Mesenchymal stem cell (in vitro differentiated cells and primary cell): Measurements from ENCODE around the gene PRRC2C.

Source experiments
- DNase-seq: peaks from one replicate; pipeline ENCODE4 v3.0.0-alpha.2; 2013
- H2AFZ ChIP-seq: one replicate; pipeline ENCODE4 v1.6.1; 2013; ENCODE audit warnings: low read depth, mild to moderate bottlenecking, control low read depth, inconsistent platforms, low read length, moderate library complexity
- H2AK5ac ChIP-seq: 2 replicates; pipeline ENCODE4 v1.6.1; 2013; ENCODE audit warnings: low read length, moderate library complexity, mild to moderate bottlenecking, inconsistent platforms; ENCODE audit not compliant: severe bottlenecking
- H2BK120ac ChIP-seq: one replicate; pipeline ENCODE4 v1.6.1; 2013; ENCODE audit warnings: low read depth, mild to moderate bottlenecking, inconsistent platforms, low read length, moderate library complexity
- H2BK12ac ChIP-seq, 2 experiments: one replicate each; pipeline ENCODE4 v1.6.1; 2013; ENCODE audit warnings: inconsistent platforms in 2 of 2, low read length in 2 of 2, mild to moderate bottlenecking in 2 of 2, moderate library complexity in 2 of 2, control low read depth in 1 of 2
- H2BK15ac ChIP-seq: one replicate; pipeline ENCODE4 v1.6.1; 2013; ENCODE audit warnings: mild to moderate bottlenecking, low read depth, inconsistent platforms; ENCODE audit not compliant: poor library complexity, severe bottlenecking
- H2BK5ac ChIP-seq: 2 replicates; pipeline ENCODE4 v1.6.1; 2013; ENCODE audit warnings: low read depth, mild to moderate bottlenecking, low read length, control low read depth, inconsistent platforms; ENCODE audit not compliant: poor library complexity, severe bottlenecking
- H3K14ac ChIP-seq, 2 experiments: one replicate each; pipeline ENCODE4 v1.6.1; 2013; ENCODE audit warnings: inconsistent platforms in 2 of 2, low read length in 2 of 2, control low read depth in 1 of 2, mild to moderate bottlenecking in 1 of 2, moderate library complexity in 1 of 2
- H3K18ac ChIP-seq, 2 experiments: one replicate each; pipeline ENCODE4 v1.6.1; 2013; ENCODE audit warnings: inconsistent platforms in 2 of 2, low read length in 2 of 2, control low read depth in 1 of 2, low read depth in 1 of 2, mild to moderate bottlenecking in 1 of 2
- H3K23ac ChIP-seq, 2 experiments: one replicate each; pipeline ENCODE4 v1.6.1; 2013; ENCODE audit warnings: inconsistent platforms in 2 of 2, low read length in 2 of 2, mild to moderate bottlenecking in 2 of 2, moderate library complexity in 2 of 2, control low read depth in 1 of 2
- H3K27ac ChIP-seq: 2 replicates; pipeline ENCODE4 v1.5.1; 2013; ENCODE audit warnings: mild to moderate bottlenecking, moderate library complexity, low read length, control low read depth, inconsistent platforms; ENCODE audit not compliant: poor library complexity, severe bottlenecking
- H3K27me3 ChIP-seq, 2 experiments: 2 replicates each; pipeline versions ENCODE4 v1.6.1 to v1.7.0; 2013; ENCODE audit warnings: low read length in 2 of 2, mild to moderate bottlenecking in 2 of 2, moderate library complexity in 2 of 2, control low read depth in 1 of 2, inconsistent platforms in 1 of 2; ENCODE audit not compliant: control insufficient read depth in 1 of 2, insufficient read depth in 1 of 2
- H3K36me3 ChIP-seq, 2 experiments: 2 replicates each; pipeline versions ENCODE4 v1.6.1 to v1.7.0; 2013; ENCODE audit warnings: low read length in 2 of 2, control low read depth in 1 of 2, inconsistent platforms in 1 of 2, low read depth in 1 of 2, mild to moderate bottlenecking in 1 of 2; ENCODE audit not compliant: insufficient read depth in 2 of 2, control insufficient read depth in 1 of 2
- H3K4ac ChIP-seq, 2 experiments: one replicate each; pipeline ENCODE4 v1.6.1; 2013; ENCODE audit warnings: inconsistent platforms in 2 of 2, low read length in 2 of 2, mild to moderate bottlenecking in 2 of 2, moderate library complexity in 2 of 2, control low read depth in 1 of 2, low read depth in 1 of 2
- H3K4me1 ChIP-seq: 2 replicates; pipeline ENCODE4 v1.6.1; 2013; ENCODE audit warnings: low read depth, low read length, control low read depth; ENCODE audit not compliant: control insufficient read depth, insufficient read depth
- H3K4me2 ChIP-seq: 2 replicates; pipeline ENCODE4 v1.6.1; 2013; ENCODE audit warnings: low read length, mild to moderate bottlenecking, inconsistent platforms; ENCODE audit not compliant: poor library complexity, severe bottlenecking
- H3K4me3 ChIP-seq, 2 experiments: 2 replicates each; pipeline versions ENCODE4 v1.5.1 to v1.7.0; 2013; ENCODE audit warnings: low read length in 2 of 2, mild to moderate bottlenecking in 2 of 2, control low read depth in 1 of 2, low read depth in 1 of 2; ENCODE audit not compliant: insufficient read depth in 1 of 2
- H3K79me1 ChIP-seq: replicated peaks from 2 replicates; pipeline ENCODE4 v1.6.1; 2013; ENCODE audit warnings: mild to moderate bottlenecking, control low read depth, low read length, inconsistent platforms; ENCODE audit not compliant: poor library complexity, severe bottlenecking
- H3K9ac ChIP-seq: 2 replicates; pipeline ENCODE4 v1.7.0; 2013; ENCODE audit warnings: mild to moderate bottlenecking, low read length, moderate library complexity
- H3K9me3 ChIP-seq: 2 replicates; pipeline ENCODE4 v1.7.0; 2013; ENCODE audit warnings: mild to moderate bottlenecking, low read length; ENCODE audit not compliant: control insufficient read depth
- H4K8ac ChIP-seq: one replicate; pipeline ENCODE4 v1.6.1; 2013; ENCODE audit warnings: inconsistent platforms, mild to moderate bottlenecking, low read length, moderate library complexity
- H4K91ac ChIP-seq: one replicate; pipeline ENCODE4 v1.6.1; 2013; ENCODE audit warnings: mild to moderate bottlenecking, low read length, inconsistent platforms
- WGBS: methylation state at CpG from one replicate; pipeline ENCODE4 v1.1.7; 2013; ENCODE audit warnings: mixed read lengths; 5-methylcytosine and 5-hydroxymethylcytosine counted together

The PRRC2C gene

GRCh38 chr1:171476829-171477228 is 8.5 kb upstream of the PRRC2C start:
- H3K9ac ChIP-seq: peak overlapping the region; percentile 16
- H3K9me3 ChIP-seq: no peaks in the 10 kb centered on the region
- no peak overlapping the region for H3K18ac ChIP-seq
- H2BK120ac ChIP-seq: no peak overlapping the region
- H2BK5ac ChIP-seq: no peak overlapping the region
- no peaks in the 10 kb centered on the region for H3K27me3 ChIP-seq
- no peak overlapping the region for H2AFZ ChIP-seq
- H3K36me3 ChIP-seq: no peaks in the 10 kb centered on the region
- DNase-seq: no peak
- H3K4me3 ChIP-seq: no peak overlapping the region
- H3K23ac ChIP-seq: no peak overlapping the region
- no peak overlapping the region for H2BK12ac ChIP-seq
- no peak overlapping the region for H3K4ac ChIP-seq
- H4K91ac ChIP-seq: no peak overlapping the region
- H2BK15ac ChIP-seq: no peak overlapping the region
- H3K27ac ChIP-seq: no peak overlapping the region
- H3K4me2 ChIP-seq: no peak overlapping the region
- H3K79me1 ChIP-seq: no peaks in the 10 kb centered on the region
- no peak overlapping the region for H2AK5ac ChIP-seq
- WGBS: 91% methylated on average over 1 of the region's 1 CpG
- no peak overlapping the region for H4K8ac ChIP-seq
- peaks cover 3% of the 10 kb centered on the region for H3K4me1 ChIP-seq
- H3K14ac ChIP-seq: no peak overlapping the region

- Histone ChIP-seq H2BK12ac (no peak overlapping the region), H3K36me3 (no peaks in the 10 kb centered on the region), H2BK120ac (no peak overlapping the region), H2AFZ (no peak overlapping the region), H2AK5ac (no peak overlapping the region), H3K14ac (no peak overlapping the region), H3K9me3 (no peaks in the 10 kb centered on the region), H4K91ac (no peak overlapping the region), H2BK5ac (no peak overlapping the region), H3K27ac (no peak overlapping the region), H3K4ac (no peak overlapping the region), H3K27me3 (no peaks in the 10 kb centered on the region), H2BK15ac (no peak overlapping the region), H3K9ac (no peak overlapping the region), H3K4me2 (no peak overlapping the region), H3K4me1 (no peaks in the 10 kb centered on the region), H3K23ac (no peak overlapping the region), H4K8ac (no peak overlapping the region), H3K18ac (no peak overlapping the region), H3K4me3 (no peak overlapping the region), H3K79me1 (no peaks in the 10 kb centered on the region)
- 96% methylated on average over 1 of the region's 1 CpG for WGBS
- DNase-seq: no peak
These were observed 7.5 kb upstream of the PRRC2C start for GRCh38 chr1:171477804-171478203.

GRCh38 chr1:171480035-171480434 is 5.3 kb upstream of the PRRC2C start:
- H3K36me3 ChIP-seq: no peaks in the 10 kb centered on the region
- no peaks in the 10 kb centered on the region for H3K4me1 ChIP-seq
- no peak overlapping the region for H3K4me3 ChIP-seq
- no peak overlapping the region for H2BK120ac ChIP-seq
- no peaks in the 10 kb centered on the region for H3K27me3 ChIP-seq
- DNase-seq: no peak
- H3K9me3 ChIP-seq: no peaks in the 10 kb centered on the region
- no peak overlapping the region for H4K91ac ChIP-seq
- no peak overlapping the region for H3K23ac ChIP-seq
- H3K14ac ChIP-seq: no peak overlapping the region
- no peak overlapping the region for H3K4ac ChIP-seq
- H2BK12ac ChIP-seq: no peak overlapping the region
- no peak overlapping the region for H2AFZ ChIP-seq
- WGBS: 68% methylated on average over 2 of the region's 2 CpGs
- no peak overlapping the region for H3K27ac ChIP-seq
- H3K4me2 ChIP-seq: no peak overlapping the region
- H3K18ac ChIP-seq: no peak overlapping the region
- no peak overlapping the region for H2BK5ac ChIP-seq
- no peak overlapping the region for H4K8ac ChIP-seq
- no peak overlapping the region for H2AK5ac ChIP-seq
- no peak overlapping the region for H2BK15ac ChIP-seq
- no peaks in the 10 kb centered on the region for H3K79me1 ChIP-seq
- no peak overlapping the region for H3K9ac ChIP-seq

- no peak overlapping the region for H4K91ac ChIP-seq
- WGBS: 32% methylated on average over 4 of the region's 6 CpGs
These were observed 463 bp upstream of the PRRC2C start for GRCh38 chr1:171484760-171485374.

More at GRCh38 chr1:171484760-171485374, 463 bp upstream of the PRRC2C start:
- peak overlapping the region in 1 of 2 experiments; percentile 77 for H3K4ac ChIP-seq
- peak overlapping the region; percentile 40 to 54 for H3K18ac ChIP-seq
- H3K36me3 ChIP-seq: no peaks in the 10 kb centered on the region
- H3K4me1 ChIP-seq: no peaks in the 10 kb centered on the region
- H2BK5ac ChIP-seq: no peak overlapping the region
- H2BK120ac ChIP-seq: no peak overlapping the region
- H2BK12ac ChIP-seq: peak overlapping the region in 1 of 2 experiments; percentile 10
- H4K8ac ChIP-seq: no peak overlapping the region
- no peak overlapping the region for H2AFZ ChIP-seq
- H3K23ac ChIP-seq: no peak overlapping the region
- peak overlapping the region; percentile 100 for H3K9ac ChIP-seq
- H3K27ac ChIP-seq: peak overlapping the region; percentile 75
- H3K4me2 ChIP-seq: peak overlapping the region; percentile 44
- H3K79me1 ChIP-seq: no peaks in the 10 kb centered on the region
- no peak for DNase-seq
- no peak overlapping the region for H2BK15ac ChIP-seq
- no peaks in the 10 kb centered on the region for H3K27me3 ChIP-seq
- H2AK5ac ChIP-seq: no peak overlapping the region
- no peaks in the 10 kb centered on the region for H3K9me3 ChIP-seq
- H3K14ac ChIP-seq: no peak overlapping the region
- H3K4me3 ChIP-seq: peak overlapping the region in 1 of 2 experiments; percentile 93
